HepG2 (cell line): Measurements from ENCODE around the gene KLF15.
A peak's percentile ranks its signal among the peaks of the same experiment; 100 is the strongest.

Source experiments
- CREM ChIP-seq, 2 experiments: sonication (generic) in 1 of 2; formaldehyde crosslinking in 1 of 2; IDR thresholded peaks; 2 replicates each; pipeline versions ENCODE4 v1.4.0 to v1.6.1; 2016 to 2020; ENCODE audit warnings: antibody characterized with exemption in 1 of 2, mild to moderate bottlenecking in 1 of 2, missing genetic modification reagents in 1 of 2
- FOXA1 ChIP-seq, 2 experiments: fragments of 450-650 bp in 1 of 2; sonication (generic) in 1 of 2; formaldehyde crosslinking in 1 of 2; IDR thresholded peaks; 2 replicates each; pipeline versions ENCODE4 v1.4.0 to v1.6.1; 2016 to 2020; ENCODE audit warnings: missing genetic modification reagents in 1 of 2
- GABPA ChIP-seq, 2 experiments: IDR thresholded peaks; 2 replicates each; pipeline ENCODE4 v1.6.1; 2011 to 2016; ENCODE audit warnings: low read depth in 2 of 2, low read length in 1 of 2, missing biosample characterization in 1 of 2, missing genetic modification characterization in 1 of 2
- NFIC ChIP-seq: IDR thresholded peaks from 2 replicates; pipeline ENCODE4 v1.6.1; 2012; ENCODE audit warnings: mild to moderate bottlenecking, low read length, inconsistent platforms
- ZFX ChIP-seq: sonication (generic); formaldehyde crosslinking; IDR thresholded peaks from 2 replicates; pipeline ENCODE4 v1.4.0; 2020; ENCODE audit warnings: mild to moderate bottlenecking, low read depth, missing genetic modification reagents, moderate library complexity
- ZNF253 ChIP-seq: sonication (generic); formaldehyde crosslinking; IDR thresholded peaks from 2 replicates; pipeline ENCODE4 v1.8.0; 2022; ENCODE audit warnings: mild to moderate bottlenecking, missing genetic modification reagents, borderline replicate concordance
- ZNF850 ChIP-seq: sonication (generic); formaldehyde crosslinking; conservative IDR thresholded peaks from 2 replicates; pipeline ENCODE4 v1.9.0; 2021; ENCODE audit warnings: mild to moderate bottlenecking, missing genetic modification reagents
- TF ChIP-seq, protein P1 (sequence below): sonication (generic); formaldehyde crosslinking; IDR thresholded peaks from 2 replicates; pipeline ENCODE4 v1.4.0; 2020; ENCODE audit warnings: low read depth, mild to moderate bottlenecking, missing genetic modification reagents
- TF ChIP-seq, protein P2 (sequence below): sonication (generic); formaldehyde crosslinking; IDR thresholded peaks from 2 replicates; pipeline ENCODE4 v1.5.0; 2020; ENCODE audit warnings: mild to moderate bottlenecking, missing genetic modification reagents, moderate library complexity
- TF ChIP-seq, protein P3 (sequence below): sonication (generic); formaldehyde crosslinking; IDR thresholded peaks from 2 replicates; pipeline ENCODE4 v1.4.0; 2020; ENCODE audit warnings: missing genetic modification reagents
- TF ChIP-seq, protein P4 (sequence below): sonication (generic); formaldehyde crosslinking; IDR thresholded peaks from one replicate; pipeline ENCODE4 v1.5.1; 2020; ENCODE audit warnings: mild to moderate bottlenecking, missing genetic modification reagents; ENCODE audit errors: not compliant biosample characterization
- TF ChIP-seq, protein P5 (sequence below): IDR thresholded peaks from 2 replicates; pipeline ENCODE4 v1.6.1; 2012; ENCODE audit warnings: low read length, improper control_type of control experiment
- TF ChIP-seq, protein P6 (sequence below): sonication (generic); formaldehyde crosslinking; conservative IDR thresholded peaks from 2 replicates; pipeline ENCODE4 v1.4.0; 2020; ENCODE audit warnings: missing genetic modification reagents

DNA sequence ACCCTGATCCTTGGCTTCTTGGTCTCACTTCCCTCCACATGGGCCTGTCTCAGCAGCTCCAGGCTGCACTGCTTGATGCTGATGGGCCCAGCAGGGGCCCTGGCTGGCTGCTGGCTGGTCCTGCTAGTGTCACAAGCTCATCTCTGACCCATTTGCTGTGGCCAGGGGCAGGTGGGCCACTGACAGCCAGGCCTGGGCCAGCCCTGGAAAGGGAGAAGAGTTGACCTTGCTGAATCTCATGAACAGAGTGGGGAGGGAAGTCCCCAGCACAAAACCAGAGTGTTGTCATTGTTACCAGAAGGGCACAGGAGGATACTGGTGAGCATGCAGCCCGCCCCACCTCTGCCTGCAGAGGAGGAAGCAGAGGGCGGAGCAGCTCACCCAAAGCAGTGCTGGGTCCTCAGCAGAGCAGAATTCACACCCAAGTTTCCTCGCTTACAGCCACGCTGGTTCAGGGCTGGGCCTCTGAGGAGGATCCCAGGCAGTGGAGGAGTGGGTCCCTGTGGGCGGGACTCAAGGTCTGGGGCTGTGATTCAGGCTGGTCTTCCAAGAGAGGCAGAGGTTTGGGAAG lies 7.6 kb upstream of the KLF15 start:
- TF ChIP-seq ZNF253 (CRISPR knock-in tag) (no peak), CREM (IDR thresholded peaks at IDR 0.05) (no peak), CREM (CRISPR knock-in tag; IDR thresholded peaks at IDR 0.05) (no peak), FOXA1 (IDR thresholded peaks at IDR 0.05) (no peak), FOXA1 (CRISPR knock-in tag; IDR thresholded peaks at IDR 0.05) (no peak), NFIC (no peak), ZFX (0 out of 2 replicates have a peak, but pooled peaks have one; percentile 18), ZNF850 (CRISPR knock-in tag) (no peak), GABPA (IDR thresholded peaks at IDR 0.05; ENCODE audit: low read depth, low read length) (no peak), GABPA (CRISPR knock-in tag; IDR thresholded peaks at IDR 0.05; ENCODE audit: low read depth) (no peak)
- TF ChIP-seq, protein P1, sequence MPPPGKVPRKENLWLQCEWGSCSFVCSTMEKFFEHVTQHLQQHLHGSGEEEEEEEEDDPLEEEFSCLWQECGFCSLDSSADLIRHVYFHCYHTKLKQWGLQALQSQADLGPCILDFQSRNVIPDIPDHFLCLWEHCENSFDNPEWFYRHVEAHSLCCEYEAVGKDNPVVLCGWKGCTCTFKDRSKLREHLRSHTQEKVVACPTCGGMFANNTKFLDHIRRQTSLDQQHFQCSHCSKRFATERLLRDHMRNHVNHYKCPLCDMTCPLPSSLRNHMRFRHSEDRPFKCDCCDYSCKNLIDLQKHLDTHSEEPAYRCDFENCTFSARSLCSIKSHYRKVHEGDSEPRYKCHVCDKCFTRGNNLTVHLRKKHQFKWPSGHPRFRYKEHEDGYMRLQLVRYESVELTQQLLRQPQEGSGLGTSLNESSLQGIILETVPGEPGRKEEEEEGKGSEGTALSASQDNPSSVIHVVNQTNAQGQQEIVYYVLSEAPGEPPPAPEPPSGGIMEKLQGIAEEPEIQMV: no peak
- TF ChIP-seq, protein P2, sequence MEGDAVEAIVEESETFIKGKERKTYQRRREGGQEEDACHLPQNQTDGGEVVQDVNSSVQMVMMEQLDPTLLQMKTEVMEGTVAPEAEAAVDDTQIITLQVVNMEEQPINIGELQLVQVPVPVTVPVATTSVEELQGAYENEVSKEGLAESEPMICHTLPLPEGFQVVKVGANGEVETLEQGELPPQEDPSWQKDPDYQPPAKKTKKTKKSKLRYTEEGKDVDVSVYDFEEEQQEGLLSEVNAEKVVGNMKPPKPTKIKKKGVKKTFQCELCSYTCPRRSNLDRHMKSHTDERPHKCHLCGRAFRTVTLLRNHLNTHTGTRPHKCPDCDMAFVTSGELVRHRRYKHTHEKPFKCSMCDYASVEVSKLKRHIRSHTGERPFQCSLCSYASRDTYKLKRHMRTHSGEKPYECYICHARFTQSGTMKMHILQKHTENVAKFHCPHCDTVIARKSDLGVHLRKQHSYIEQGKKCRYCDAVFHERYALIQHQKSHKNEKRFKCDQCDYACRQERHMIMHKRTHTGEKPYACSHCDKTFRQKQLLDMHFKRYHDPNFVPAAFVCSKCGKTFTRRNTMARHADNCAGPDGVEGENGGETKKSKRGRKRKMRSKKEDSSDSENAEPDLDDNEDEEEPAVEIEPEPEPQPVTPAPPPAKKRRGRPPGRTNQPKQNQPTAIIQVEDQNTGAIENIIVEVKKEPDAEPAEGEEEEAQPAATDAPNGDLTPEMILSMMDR: no peak
- TF ChIP-seq, protein P3, sequence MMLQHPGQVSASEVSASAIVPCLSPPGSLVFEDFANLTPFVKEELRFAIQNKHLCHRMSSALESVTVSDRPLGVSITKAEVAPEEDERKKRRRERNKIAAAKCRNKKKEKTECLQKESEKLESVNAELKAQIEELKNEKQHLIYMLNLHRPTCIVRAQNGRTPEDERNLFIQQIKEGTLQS (CRISPR knock-in tag): no peak
- TF ChIP-seq, protein P4, sequence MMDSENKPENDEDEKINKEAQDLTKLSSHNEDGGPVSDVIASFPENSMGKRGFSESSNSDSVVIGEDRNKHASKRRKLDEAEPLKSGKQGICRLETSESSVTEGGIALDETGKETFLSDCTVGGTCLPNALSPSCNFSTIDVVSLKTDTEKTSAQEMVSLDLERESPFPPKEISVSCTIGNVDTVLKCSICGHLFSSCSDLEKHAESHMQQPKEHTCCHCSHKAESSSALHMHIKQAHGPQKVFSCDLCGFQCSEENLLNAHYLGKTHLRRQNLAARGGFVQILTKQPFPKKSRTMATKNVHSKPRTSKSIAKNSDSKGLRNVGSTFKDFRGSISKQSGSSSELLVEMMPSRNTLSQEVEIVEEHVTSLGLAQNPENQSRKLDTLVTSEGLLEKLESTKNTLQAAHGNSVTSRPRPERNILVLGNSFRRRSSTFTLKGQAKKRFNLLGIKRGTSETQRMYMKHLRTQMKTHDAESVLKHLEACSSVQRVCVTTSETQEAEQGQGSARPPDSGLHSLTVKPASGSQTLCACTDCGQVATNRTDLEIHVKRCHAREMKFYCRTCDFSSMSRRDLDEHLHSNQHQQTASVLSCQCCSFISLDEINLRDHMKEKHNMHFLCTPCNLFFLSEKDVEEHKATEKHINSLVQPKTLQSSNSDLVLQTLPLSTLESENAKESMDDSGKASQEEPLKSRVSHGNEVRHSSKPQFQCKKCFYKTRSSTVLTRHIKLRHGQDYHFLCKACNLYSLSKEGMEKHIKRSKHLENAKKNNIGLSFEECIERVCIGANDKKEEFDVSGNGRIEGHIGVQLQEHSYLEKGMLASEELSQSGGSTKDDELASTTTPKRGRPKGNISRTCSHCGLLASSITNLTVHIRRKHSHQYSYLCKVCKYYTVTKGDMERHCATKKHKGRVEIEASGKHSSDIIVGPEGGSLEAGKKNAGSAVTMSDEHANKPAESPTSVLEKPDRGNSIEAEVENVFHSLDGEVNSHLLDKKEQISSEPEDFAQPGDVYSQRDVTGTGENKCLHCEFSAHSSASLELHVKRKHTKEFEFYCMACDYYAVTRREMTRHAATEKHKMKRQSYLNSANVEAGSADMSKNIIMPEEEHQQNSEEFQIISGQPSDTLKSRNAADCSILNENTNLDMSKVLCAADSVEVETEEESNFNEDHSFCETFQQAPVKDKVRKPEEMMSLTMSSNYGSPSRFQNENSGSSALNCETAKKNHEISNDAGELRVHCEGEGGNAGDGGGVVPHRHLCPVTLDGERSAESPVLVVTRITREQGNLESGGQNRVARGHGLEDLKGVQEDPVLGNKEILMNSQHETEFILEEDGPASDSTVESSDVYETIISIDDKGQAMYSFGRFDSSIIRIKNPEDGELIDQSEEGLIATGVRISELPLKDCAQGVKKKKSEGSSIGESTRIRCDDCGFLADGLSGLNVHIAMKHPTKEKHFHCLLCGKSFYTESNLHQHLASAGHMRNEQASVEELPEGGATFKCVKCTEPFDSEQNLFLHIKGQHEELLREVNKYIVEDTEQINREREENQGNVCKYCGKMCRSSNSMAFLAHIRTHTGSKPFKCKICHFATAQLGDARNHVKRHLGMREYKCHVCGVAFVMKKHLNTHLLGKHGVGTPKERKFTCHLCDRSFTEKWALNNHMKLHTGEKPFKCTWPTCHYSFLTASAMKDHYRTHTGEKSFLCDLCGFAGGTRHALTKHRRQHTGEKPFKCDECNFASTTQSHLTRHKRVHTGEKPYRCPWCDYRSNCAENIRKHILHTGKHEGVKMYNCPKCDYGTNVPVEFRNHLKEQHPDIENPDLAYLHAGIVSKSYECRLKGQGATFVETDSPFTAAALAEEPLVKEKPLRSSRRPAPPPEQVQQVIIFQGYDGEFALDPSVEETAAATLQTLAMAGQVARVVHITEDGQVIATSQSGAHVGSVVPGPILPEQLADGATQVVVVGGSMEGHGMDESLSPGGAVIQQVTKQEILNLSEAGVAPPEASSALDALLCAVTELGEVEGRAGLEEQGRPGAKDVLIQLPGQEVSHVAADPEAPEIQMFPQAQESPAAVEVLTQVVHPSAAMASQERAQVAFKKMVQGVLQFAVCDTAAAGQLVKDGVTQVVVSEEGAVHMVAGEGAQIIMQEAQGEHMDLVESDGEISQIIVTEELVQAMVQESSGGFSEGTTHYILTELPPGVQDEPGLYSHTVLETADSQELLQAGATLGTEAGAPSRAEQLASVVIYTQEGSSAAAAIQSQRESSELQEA (CRISPR knock-in tag): no peak
- TF ChIP-seq, protein P5, sequence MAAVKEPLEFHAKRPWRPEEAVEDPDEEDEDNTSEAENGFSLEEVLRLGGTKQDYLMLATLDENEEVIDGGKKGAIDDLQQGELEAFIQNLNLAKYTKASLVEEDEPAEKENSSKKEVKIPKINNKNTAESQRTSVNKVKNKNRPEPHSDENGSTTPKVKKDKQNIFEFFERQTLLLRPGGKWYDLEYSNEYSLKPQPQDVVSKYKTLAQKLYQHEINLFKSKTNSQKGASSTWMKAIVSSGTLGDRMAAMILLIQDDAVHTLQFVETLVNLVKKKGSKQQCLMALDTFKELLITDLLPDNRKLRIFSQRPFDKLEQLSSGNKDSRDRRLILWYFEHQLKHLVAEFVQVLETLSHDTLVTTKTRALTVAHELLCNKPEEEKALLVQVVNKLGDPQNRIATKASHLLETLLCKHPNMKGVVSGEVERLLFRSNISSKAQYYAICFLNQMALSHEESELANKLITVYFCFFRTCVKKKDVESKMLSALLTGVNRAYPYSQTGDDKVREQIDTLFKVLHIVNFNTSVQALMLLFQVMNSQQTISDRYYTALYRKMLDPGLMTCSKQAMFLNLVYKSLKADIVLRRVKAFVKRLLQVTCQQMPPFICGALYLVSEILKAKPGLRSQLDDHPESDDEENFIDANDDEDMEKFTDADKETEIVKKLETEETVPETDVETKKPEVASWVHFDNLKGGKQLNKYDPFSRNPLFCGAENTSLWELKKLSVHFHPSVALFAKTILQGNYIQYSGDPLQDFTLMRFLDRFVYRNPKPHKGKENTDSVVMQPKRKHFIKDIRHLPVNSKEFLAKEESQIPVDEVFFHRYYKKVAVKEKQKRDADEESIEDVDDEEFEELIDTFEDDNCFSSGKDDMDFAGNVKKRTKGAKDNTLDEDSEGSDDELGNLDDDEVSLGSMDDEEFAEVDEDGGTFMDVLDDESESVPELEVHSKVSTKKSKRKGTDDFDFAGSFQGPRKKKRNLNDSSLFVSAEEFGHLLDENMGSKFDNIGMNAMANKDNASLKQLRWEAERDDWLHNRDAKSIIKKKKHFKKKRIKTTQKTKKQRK: no peak
- TF ChIP-seq, protein P6, sequence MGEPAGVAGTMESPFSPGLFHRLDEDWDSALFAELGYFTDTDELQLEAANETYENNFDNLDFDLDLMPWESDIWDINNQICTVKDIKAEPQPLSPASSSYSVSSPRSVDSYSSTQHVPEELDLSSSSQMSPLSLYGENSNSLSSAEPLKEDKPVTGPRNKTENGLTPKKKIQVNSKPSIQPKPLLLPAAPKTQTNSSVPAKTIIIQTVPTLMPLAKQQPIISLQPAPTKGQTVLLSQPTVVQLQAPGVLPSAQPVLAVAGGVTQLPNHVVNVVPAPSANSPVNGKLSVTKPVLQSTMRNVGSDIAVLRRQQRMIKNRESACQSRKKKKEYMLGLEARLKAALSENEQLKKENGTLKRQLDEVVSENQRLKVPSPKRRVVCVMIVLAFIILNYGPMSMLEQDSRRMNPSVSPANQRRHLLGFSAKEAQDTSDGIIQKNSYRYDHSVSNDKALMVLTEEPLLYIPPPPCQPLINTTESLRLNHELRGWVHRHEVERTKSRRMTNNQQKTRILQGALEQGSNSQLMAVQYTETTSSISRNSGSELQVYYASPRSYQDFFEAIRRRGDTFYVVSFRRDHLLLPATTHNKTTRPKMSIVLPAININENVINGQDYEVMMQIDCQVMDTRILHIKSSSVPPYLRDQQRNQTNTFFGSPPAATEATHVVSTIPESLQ (CRISPR knock-in tag): no peak
